Activated gamma-delta T cell treated with anti-CD3 and anti-CD28 coated beads, Interleukin-2, amount 50 U/mL, for 16 hours (primary cell): ENCODE results near the gene FBXL19.
"Not testable (repeated sequence)": the region's sequence is repeated elsewhere in the genome, so short reads cannot be mapped to it uniquely, and the experiment has no call there.

Source experiments
- DNase-seq: peaks from one replicate; pipeline ENCODE4 v3.0.0-alpha.2; 2020; ENCODE audit warnings: low read depth

Gene FBXL19, protein sequence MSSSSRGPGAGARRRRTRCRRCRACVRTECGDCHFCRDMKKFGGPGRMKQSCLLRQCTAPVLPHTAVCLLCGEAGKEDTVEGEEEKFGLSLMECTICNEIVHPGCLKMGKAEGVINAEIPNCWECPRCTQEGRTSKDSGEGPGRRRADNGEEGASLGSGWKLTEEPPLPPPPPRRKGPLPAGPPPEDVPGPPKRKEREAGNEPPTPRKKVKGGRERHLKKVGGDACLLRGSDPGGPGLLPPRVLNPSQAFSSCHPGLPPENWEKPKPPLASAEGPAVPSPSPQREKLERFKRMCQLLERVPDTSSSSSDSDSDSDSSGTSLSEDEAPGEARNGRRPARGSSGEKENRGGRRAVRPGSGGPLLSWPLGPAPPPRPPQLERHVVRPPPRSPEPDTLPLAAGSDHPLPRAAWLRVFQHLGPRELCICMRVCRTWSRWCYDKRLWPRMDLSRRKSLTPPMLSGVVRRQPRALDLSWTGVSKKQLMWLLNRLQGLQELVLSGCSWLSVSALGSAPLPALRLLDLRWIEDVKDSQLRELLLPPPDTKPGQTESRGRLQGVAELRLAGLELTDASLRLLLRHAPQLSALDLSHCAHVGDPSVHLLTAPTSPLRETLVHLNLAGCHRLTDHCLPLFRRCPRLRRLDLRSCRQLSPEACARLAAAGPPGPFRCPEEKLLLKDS

DNA sequence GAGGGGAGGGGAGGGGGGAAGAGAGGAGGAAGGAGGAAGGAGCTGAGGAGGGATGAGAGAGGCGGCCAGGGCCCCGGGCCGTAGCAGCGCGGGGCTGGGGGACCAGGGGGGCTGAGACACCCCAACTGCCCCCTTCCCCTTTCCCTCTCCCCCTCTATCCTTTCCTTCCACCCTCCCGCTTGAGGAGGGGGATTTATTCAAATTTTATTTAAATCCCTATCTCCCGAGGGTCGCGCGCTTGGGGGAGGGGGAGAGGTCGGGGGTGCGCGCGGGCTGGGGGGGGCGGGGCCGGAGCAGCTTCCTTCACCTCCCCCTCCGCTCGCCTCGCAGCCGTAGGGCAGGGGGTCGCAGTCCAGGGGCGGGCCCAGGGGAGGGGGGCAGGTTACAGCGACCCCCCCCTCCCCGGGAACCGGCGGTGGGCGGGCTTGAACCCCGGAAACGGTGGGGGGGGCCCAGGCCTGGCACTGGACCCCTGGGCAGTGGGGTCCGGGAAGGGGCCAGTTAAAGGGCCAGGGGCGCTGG lies at the start of gene FBXL19:
Gene FBXL19 (plus strand): TSS at position 19 of the 522 bp plus-strand sequence. CDS start 2,183 bp downstream, outside the sequence.
- no peak for DNase-seq

DNA sequence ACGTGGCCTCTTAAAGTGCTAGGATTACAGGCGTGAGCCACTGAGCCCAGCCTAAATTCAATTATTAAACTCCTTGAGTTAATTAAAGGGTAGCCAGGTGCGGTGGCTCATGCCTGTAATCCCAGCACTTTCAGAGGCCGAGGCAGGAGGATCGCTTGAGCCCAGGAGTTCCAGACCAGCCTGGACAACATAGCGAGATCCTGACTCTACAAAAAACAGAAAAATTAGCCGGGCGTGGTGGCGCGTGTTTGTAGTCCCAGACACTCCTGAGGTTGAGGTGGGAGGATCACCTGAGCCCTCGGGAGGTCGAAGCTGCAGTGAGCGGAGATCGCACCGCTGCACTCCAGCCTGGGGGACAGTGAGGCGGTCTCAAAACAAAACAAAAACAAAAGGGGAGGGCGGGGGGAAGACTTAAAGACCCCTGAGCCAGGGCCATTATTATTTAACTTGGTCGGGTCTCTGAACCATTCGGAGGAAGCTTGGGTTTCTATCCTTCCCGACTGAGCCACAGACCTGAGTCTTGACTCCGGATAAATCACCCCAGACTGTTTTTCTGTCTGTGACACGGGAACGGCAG lies 49.0 kb upstream of the FBXL19 start:
- no peak for DNase-seq

GRCh38 chr16:30874821-30875717 lies 48.3 kb upstream of the FBXL19 start:
- peak; percentile 81 for DNase-seq

DNA sequence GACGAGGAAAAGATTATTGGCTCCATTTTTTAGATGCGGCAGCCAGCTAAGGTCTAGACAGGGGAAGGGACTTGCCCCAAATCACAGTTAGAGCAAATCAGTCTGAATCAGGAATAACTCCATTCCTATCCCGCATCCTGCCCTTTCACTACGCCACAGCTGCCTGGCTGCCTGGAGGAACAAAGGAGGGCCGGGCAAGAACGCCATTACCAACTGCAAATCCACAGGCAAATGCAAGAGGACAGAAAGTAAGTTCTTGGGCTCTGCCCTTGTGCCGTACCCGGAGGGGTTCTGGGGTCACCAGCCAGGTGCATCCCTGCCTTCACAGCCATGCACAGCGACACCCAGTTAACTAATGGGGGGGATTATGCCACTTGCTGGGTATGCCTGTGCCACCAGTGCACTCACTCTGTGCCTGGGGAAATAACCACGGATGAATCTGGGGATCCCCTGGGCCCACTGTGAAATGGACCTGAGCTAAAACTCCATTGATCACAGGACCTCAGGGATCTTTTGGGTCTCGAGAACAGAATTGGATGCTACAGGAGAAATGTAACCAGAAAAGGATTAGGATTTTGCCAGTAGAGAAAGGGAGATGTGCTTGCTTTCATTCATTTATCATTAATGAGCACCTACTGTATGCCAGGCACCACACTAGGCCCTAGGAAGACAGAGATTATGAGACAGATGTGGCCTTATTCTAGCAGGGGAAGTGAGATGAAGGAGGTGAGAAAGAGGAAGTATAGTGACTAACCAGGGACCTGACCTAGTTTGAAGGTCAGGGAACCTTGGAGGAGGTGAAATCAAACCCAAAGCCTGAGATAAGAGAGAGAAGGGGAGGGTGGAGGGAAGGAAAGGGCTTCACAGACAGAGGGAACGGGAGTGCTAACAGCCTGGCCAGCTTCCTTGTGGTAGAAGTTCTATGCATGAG lies 47.2 kb upstream of the FBXL19 start:
- DNase-seq = no peak

GRCh38 chr16:30876867-30877266 lies 46.5 kb upstream of the FBXL19 start:
- no peak for DNase-seq

DNA sequence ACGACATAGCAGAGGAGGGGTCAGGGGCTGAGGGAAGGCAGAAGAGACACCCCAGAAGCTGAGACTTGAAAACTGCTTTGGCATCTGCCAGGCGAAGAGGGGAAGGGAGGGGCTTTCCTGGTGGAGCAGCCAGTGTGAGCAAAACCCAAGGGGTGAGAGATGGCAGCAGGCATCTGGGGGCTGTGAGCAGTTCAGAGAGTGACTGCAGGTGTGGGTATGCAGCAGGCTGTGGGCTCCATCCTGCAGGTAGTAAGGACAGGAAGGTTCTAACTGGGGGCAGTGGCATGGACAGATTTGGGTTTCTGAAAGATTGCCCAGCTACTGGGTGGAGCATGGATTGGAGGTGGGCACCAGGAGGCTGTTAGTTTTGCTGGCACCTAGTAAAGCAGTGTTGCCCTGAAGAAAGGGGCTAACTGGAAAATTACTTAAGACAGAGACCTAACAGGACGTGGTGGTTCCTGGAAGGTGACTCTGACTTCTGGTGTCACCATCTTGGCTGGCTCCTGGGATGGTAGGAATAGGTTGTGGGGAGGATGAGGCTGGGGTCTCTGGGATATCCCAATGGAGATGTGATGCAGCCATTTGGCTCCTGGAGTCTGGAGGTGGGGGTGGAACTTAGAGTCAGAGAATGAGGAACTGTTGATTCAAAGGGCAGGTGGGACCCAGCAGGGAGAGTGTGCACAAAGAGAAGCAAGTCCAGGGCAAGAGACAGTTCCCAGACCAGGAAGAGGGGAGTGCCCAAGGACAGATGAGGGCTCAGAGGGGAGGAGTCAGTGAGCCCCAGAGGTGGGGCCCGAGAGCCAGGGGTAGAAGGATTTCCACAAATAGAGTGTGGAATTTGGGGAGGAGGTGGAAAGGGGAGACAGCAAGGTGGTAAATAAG lies 40.7 kb upstream of the FBXL19 start:
- no peak for DNase-seq

DNA sequence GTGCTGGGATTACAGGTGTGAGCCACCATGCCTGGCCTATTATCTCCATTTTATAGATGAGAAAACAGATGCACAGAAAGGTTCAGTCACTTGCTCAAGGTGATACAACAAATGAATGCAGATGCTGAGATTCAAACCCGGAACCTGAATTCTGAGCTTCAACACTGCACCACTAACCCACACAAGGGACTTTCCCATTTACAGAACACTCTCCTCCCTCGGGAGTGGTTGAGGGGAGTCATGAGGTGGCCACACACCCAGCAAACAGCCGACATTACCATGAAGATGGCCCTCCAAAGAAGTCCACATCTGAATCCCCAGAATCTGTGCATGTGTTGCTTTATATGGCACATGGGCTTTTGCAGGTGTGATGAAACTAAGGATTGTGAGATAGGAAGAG lies 38.6 kb upstream of the FBXL19 start:
- no peak for DNase-seq

- DNase-seq = no peak
These were observed 38.2 kb upstream of the FBXL19 start for GRCh38 chr16:30885196-30885595.

GRCh38 chr16:30886145-30886544 lies 37.2 kb upstream of the FBXL19 start:
- no peak for DNase-seq

DNA sequence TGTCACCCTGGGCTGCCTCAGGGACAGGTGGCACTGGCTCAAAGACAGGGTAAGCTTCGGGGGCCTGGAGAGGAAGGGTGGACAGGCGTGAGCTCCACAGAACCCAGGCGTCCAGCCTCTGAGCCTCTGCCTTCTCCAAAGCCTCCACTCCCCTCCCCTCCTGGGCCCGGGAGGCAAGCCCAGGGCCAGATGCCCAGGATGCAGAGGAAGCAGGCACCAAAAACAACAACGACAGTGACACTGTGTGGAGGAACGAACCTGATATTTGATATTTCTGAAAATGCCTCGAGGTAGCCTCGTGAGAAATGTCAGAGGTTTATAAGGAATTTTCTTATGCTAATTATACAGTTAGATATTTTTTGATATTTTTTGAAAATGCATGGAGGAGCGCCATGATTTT lies 35.4 kb upstream of the FBXL19 start:
- no peak for DNase-seq

DNA sequence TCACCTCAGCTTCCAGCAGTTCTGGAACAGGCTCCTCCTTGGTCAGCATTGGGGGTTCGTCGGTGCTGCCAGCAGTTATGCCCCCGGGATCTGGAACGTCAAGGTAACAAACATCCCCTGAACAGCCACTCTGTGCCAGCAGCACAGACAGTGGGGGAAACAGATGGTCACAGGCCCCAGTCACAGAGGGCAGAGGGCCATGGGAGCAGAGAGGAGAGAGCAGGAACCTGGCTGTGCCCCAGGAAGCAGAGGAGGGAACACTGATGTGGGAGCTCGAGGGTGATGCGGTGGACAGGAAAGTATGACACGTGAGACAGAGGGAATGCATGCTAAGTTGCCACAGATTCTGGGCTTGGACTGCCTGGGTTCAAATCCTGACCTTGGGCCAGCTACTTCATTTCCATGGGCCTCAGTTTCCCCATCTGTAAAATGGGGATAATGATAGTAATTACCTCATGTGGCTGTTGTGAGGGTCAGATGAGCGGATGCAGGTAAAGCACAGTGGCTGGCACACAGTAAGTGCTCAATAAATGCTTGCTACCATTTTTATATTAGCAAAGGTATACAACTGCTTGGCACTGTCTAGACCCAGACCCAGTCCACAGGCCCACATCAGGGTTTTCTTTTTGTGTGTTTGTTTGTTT lies 34.4 kb upstream of the FBXL19 start:
- no peak for DNase-seq

- DNase-seq = no peak
These were observed 33.7 kb upstream of the FBXL19 start for GRCh38 chr16:30889721-30890120.

- DNase-seq = not testable (repeated sequence)
These were observed 32.1 kb upstream of the FBXL19 start for GRCh38 chr16:30891043-30891823.

GRCh38 chr16:30892670-30893416 lies 30.5 kb upstream of the FBXL19 start:
- no peak for DNase-seq

DNA sequence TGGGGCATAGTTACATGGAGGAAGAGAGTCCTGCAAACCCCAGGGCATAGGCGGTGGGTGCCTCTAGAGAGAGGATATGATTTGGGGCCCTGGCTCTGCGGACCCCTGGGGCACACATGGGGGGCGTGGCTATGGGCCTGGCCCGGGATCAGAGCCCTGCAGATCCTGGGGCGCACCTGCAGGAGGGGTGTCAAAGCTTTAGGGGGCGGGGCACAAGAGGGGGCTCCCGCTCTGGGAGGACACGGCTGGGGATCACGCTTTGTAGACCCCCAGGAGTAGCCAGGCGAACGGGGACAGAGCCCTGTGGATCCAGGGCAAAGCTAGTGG lies 30.0 kb upstream of the FBXL19 start:
- no peak for DNase-seq

DNA sequence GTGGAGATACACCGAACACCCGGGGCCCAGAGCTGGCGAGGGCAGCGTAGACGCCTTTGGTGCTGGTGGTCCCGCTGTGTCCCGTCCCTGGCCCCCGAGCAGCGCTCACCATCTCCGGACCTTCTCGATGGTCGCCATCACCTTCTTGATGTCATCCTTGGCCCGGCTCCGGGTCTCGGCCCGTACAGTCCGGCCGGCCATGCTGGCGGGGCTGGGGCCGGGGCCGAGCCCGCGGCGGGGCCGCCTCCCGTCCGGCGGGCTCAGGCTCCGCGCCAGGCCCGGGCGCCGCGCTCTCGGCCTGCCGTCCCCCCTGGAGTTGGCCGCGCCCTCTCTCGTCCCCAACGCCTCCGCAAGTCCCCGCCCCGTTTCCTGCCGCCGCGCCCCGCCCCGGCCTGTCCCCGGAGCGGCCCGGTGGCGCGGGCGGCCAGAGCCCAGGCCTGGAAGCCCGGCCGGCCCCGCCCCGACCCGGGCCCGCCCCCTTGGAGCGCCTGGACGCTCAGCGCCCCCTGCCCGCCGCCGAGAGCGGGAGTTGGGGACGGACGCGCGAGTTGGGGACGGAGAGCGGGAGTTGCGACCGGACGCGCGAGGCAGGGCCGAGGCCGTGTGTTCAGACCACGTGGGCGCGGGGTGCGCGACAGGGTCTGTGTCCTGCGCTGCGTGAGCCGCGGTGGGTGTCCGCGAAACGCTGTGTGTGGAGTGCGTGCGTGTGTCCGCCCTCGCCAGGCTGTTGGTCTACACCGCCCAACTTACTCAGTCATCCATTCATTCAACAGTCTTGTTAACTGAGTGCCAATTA lies 29.4 kb upstream of the FBXL19 start, which contains the start of gene BCL7C:
Gene BCL7C (minus strand): TSS at position 334 of the 796 bp plus-strand sequence. CDS start 133 bp downstream, at position 201.
- DNase-seq = peak; percentile 72
